SK-N-SH (cell line): ENCODE results near the gene MGRN1. TPM values are rescaled to one million over a fixed set of nuclear protein-coding genes. Genes with fewer than 3 reads are reported as not detected.

ENCODE experiments used
- CTCF ChIA-PET: fragments of 300-600, 350-600 bp; formaldehyde crosslinking; extraction: SDS; loops from one replicate; lab custom pipeline; 2021; lab: Yijun Ruan, JAX
- POLR2A ChIA-PET: fragments of 350-600 bp; sonication (Branson Sonifier 250); formaldehyde crosslinking; extraction: SDS; loops from one replicate; lab custom pipeline; 2020; ENCODE audit warnings: antibody characterized with exemption, inconsistent platforms; lab: Yijun Ruan, JAX
- DNase-seq: peaks from one replicate; pipeline ENCODE4 v3.0.0; 2012
- H2AFZ ChIP-seq: fragments of 200-600 bp; sonication (generic); 2 replicates; pipeline ENCODE4 v1.8.1; 2016; ENCODE audit warnings: antibody characterized with exemption, mild to moderate bottlenecking, low read depth
- H3F3A ChIP-seq: fragments of 200-600 bp; sonication (generic); replicated peaks from 2 replicates; pipeline ENCODE3; 2016; ENCODE audit warnings: antibody characterized with exemption, mild to moderate bottlenecking; ENCODE audit not compliant: insufficient read depth
- H3K27ac ChIP-seq, 2 experiments: fragments of 200-500 bp in 1 of 2; fragments of 200-600 bp in 1 of 2; sonication (Bioruptor generic) in 1 of 2; sonication (generic), shearing (Covaris generic) in 1 of 2; 2 replicates each; pipeline versions ENCODE4 v1.5.1 to v1.6.1; 2014 to 2016; ENCODE audit warnings: low read depth in 2 of 2, inconsistent platforms in 1 of 2, low read length in 1 of 2, mild to moderate bottlenecking in 1 of 2, mixed read lengths in 1 of 2
- H3K27me3 ChIP-seq: fragments of 200-600 bp; sonication (generic), shearing (Covaris generic); 2 replicates; pipeline ENCODE4 v1.6.1; 2016; ENCODE audit warnings: mixed run types; ENCODE audit not compliant: insufficient read depth
- H3K36me3 ChIP-seq, 2 experiments: fragments of 200-500 bp in 1 of 2; fragments of 200-600 bp in 1 of 2; sonication (Bioruptor generic) in 1 of 2; sonication (generic) in 1 of 2; replicated peaks in 1 of 2; 2 replicates each; pipeline versions ENCODE3 to v1.5.1; 2014 to 2016; ENCODE audit warnings: low read length in 1 of 2, mild to moderate bottlenecking in 1 of 2; ENCODE audit not compliant: insufficient read depth in 2 of 2, control insufficient read depth in 1 of 2
- H3K4me1 ChIP-seq, 2 experiments: fragments of 200-500 bp in 1 of 2; fragments of 200-600 bp in 1 of 2; sonication (Bioruptor generic) in 1 of 2; sonication (generic), shearing (Covaris generic) in 1 of 2; 2 replicates each; pipeline versions ENCODE4 v1.5.1 to v1.6.1; 2014 to 2016; ENCODE audit warnings: low read depth in 1 of 2, low read length in 1 of 2, mixed run types in 1 of 2; ENCODE audit not compliant: insufficient read depth in 2 of 2, control insufficient read depth in 1 of 2
- H3K4me2 ChIP-seq: fragments of 200-600 bp; sonication (generic), shearing (Covaris generic); 2 replicates; pipeline ENCODE4 v1.6.1; 2017; ENCODE audit warnings: mixed run types
- H3K4me3 ChIP-seq, 2 experiments: fragments of 200-500 bp in 1 of 2; fragments of 200-600 bp in 1 of 2; sonication (Bioruptor generic) in 1 of 2; sonication (generic), shearing (Covaris generic) in 1 of 2; 2 replicates each; pipeline versions ENCODE4 v1.5.1 to v1.8.1; 2014 to 2016; ENCODE audit warnings: low read depth in 2 of 2, inconsistent platforms in 1 of 2, low read length in 1 of 2, mild to moderate bottlenecking in 1 of 2, mixed read lengths in 1 of 2, moderate library complexity in 1 of 2
- H3K79me2 ChIP-seq: fragments of 200-600 bp; sonication (generic); 2 replicates; pipeline ENCODE4 v1.8.1; 2017; ENCODE audit warnings: mild to moderate bottlenecking; ENCODE audit not compliant: insufficient read depth
- H3K9ac ChIP-seq: fragments of 200-600 bp; sonication (generic); 2 replicates; pipeline ENCODE4 v1.6.1; 2017; ENCODE audit warnings: mixed run types
- H3K9me2 ChIP-seq: fragments of 200-600 bp; sonication (generic); 2 replicates; pipeline ENCODE4 v1.6.1; 2017; ENCODE audit warnings: mixed run types
- H3K9me3 ChIP-seq: fragments of 200-600 bp; sonication (generic); 2 replicates; pipeline ENCODE4 v1.6.1; 2017; ENCODE audit warnings: mixed run types, mild to moderate bottlenecking, moderate library complexity
- H4K20me1 ChIP-seq: fragments of 200-600 bp; sonication (generic); 2 replicates; pipeline ENCODE4 v1.6.1; 2017; ENCODE audit warnings: mild to moderate bottlenecking, mixed run types; ENCODE audit not compliant: insufficient read depth
- CHD2 ChIP-seq: fragments of 150-350 bp; IDR thresholded peaks from 2 replicates; pipeline ENCODE4 v1.6.1; 2018; ENCODE audit warnings: low read length; ENCODE audit not compliant: partially characterized antibody
- ELF1 ChIP-seq: IDR thresholded peaks from 2 replicates; pipeline ENCODE4 v1.4.0; 2012
- EZH2phosphoT487 ChIP-seq: fragments of 200-600 bp; sonication (generic); IDR thresholded peaks from 2 replicates; pipeline ENCODE4 v1.6.1; 2017; ENCODE audit warnings: low read depth, mixed run types, mild to moderate bottlenecking, antibody characterized with exemption, moderate library complexity, borderline replicate concordance
- FOXJ3 ChIP-seq: sonication (generic); formaldehyde crosslinking; IDR thresholded peaks from 2 replicates; pipeline ENCODE4 v1.5.1; 2020; ENCODE audit warnings: mild to moderate bottlenecking, missing genetic modification reagents
- FOXM1 ChIP-seq: IDR thresholded peaks from 2 replicates; pipeline ENCODE4 v1.4.0; 2012; ENCODE audit warnings: low read depth, mild to moderate bottlenecking
- GABPA ChIP-seq: IDR thresholded peaks from 2 replicates; pipeline ENCODE4 v1.4.0; 2012; ENCODE audit warnings: low read depth, mild to moderate bottlenecking
- GATA2 ChIP-seq: sonication (generic); formaldehyde crosslinking; IDR thresholded peaks from 2 replicates; pipeline ENCODE4 v1.5.0; 2020; ENCODE audit warnings: mild to moderate bottlenecking, missing genetic modification reagents
- JUND ChIP-seq: IDR thresholded peaks from 2 replicates; pipeline ENCODE4 v1.4.0; 2012
- MEF2A ChIP-seq: IDR thresholded peaks from 2 replicates; pipeline ENCODE4 v1.4.0; 2012; ENCODE audit warnings: low read depth, borderline replicate concordance
- MXI1 ChIP-seq: IDR thresholded peaks from 2 replicates; pipeline ENCODE4 v1.6.1; 2012; ENCODE audit warnings: mild to moderate bottlenecking, low read depth, low read length, improper control_type of control experiment
- NRF1 ChIP-seq: IDR thresholded peaks from 2 replicates; pipeline ENCODE4 v1.6.1; 2012; ENCODE audit warnings: low read depth, mild to moderate bottlenecking, low read length
- RAD21 ChIP-seq: IDR thresholded peaks from 2 replicates; pipeline ENCODE4 v1.6.1; 2012; ENCODE audit warnings: mild to moderate bottlenecking, low read length
- RCOR1 ChIP-seq: fragments of 150-350 bp; IDR thresholded peaks from 2 replicates; pipeline ENCODE4 v1.6.1; 2017; ENCODE audit warnings: antibody characterized with exemption, low read length
- RXRA ChIP-seq: IDR thresholded peaks from 2 replicates; pipeline ENCODE4 v1.4.0; 2012; ENCODE audit warnings: low read depth, mild to moderate bottlenecking, borderline replicate concordance
- SIN3A ChIP-seq: IDR thresholded peaks from 2 replicates; pipeline ENCODE4 v1.6.1; 2012; ENCODE audit warnings: low read depth, mild to moderate bottlenecking, low read length, moderate library complexity, borderline replicate concordance
- SMC3 ChIP-seq: IDR thresholded peaks from 2 replicates; pipeline ENCODE4 v1.6.1; 2012; ENCODE audit warnings: low read depth, low read length, improper control_type of control experiment
- TEAD4 ChIP-seq: IDR thresholded peaks from 2 replicates; pipeline ENCODE4 v1.4.0; 2012; ENCODE audit warnings: mild to moderate bottlenecking, borderline replicate concordance; ENCODE audit not compliant: insufficient read depth
- YY1 ChIP-seq: IDR thresholded peaks from 2 replicates; pipeline ENCODE4 v1.4.0; 2012; ENCODE audit warnings: low read depth, mild to moderate bottlenecking
- WGBS: methylation state at CpG from one replicate; pipeline ENCODE4 v1.1.6; 2017; ENCODE audit warnings: low lambda C conversion rate; 5-methylcytosine and 5-hydroxymethylcytosine counted together
- polyA plus RNA-seq, 3 experiments: library from polyadenylated mRNA; depleted of rRNA; stranded (reverse); fragments of >200 nt; gene quantifications; 2 replicates each; pipeline ENCODE4 v1.2.3, GENCODE V29; 2012
- TF ChIP-seq, protein P1 (sequence below): fragments of 150-350 bp; IDR thresholded peaks from 2 replicates; pipeline ENCODE4 v1.6.1; 2017; ENCODE audit warnings: antibody characterized with exemption, low read length, low read depth, borderline replicate concordance
- TF ChIP-seq, protein P2 (sequence below): fragments of 200-600 bp; sonication (generic); IDR thresholded peaks from 2 replicates; pipeline ENCODE4 v1.6.1; 2017; ENCODE audit warnings: antibody characterized with exemption, mild to moderate bottlenecking, moderate library complexity

MGRN1 gene
- polyA plus RNA-seq, 1 of the 3 experiments (the other 2 are of a cell fraction) = 13.3 TPM

DNA sequence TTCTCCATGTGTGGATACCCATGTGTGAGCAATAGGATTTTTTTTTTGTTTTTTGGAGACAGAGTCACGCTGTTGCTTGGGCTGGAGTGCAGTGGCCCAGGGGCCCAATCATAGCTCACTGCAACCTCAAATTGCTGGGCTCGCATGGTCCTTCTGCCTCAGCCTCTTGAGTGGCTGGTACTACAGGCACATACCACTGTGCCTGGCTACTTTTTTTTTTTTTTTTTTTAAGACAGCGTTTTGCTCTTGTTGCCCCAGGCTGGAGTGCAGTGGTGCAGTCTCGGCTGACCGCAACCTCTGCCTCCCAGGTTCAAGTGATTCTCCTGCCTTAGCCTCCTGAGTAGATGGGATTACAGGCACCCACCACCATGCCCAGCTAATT is 16.7 kb downstream of the MGRN1 start:
- Histone ChIP-seq H3K9me3 (no peaks in the 10 kb centered on the region), H4K20me1 (peaks cover 86% of the 10 kb centered on the region), H3K36me3 (no peaks in the 10 kb centered on the region), H3K27ac (no peak overlapping the region), H3K4me1 (no peaks in the 10 kb centered on the region), H3K9me2 (no peaks in the 10 kb centered on the region), H3K27me3 (no peaks in the 10 kb centered on the region), H3K9ac (no peak overlapping the region), H2AFZ (no peak overlapping the region), H3K79me2 (peaks cover 99% of the 10 kb centered on the region), H3K4me3 (no peak overlapping the region), H3K4me2 (no peak overlapping the region), H3F3A (no peaks in the 10 kb centered on the region)
- DNase-seq = no peak
- TF ChIP-seq RCOR1 = no peak
- no peak for TF ChIP-seq ELF1
- no peak for TF ChIP-seq FOXJ3 (CRISPR knock-in tag)
- TF ChIP-seq MXI1 = no peak
- TF ChIP-seq NRF1 = no peak
- TF ChIP-seq SMC3 = no peak
- TF ChIP-seq CHD2 = no peak
- CTCF ChIA-PET = interaction anchor here (1.2 to 2.1 kb wide), 2 partner anchors 9 to 17 kb away, joined by 4 to 9 read pairs; partner anchors contain the start of gene MGRN1
- WGBS = 95% methylated on average over 5 of the region's 5 CpGs
- POLR2A ChIA-PET = no interaction called here

DNA sequence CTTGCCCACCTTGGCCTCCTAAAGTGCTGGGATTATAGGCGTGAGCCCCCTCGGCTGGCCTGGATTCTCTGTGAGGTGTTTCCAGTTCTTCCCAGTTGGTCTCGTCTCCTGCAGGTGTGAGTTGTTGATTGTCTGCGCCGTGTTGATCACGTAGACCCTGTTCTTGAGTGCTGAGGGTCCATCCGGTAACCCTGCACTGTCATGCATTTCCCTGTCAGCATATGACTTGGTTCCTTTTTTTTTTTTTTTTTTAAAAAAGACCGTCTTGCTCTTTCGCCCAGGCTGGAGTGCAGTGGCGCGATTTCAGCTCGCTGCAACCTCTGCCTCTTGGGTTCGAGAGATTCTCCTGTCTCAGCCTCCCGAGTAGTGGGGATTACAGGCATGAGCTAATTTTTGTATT is 17.3 kb downstream of the MGRN1 start:
- no peak overlapping the region for H3K27ac ChIP-seq
- no peak overlapping the region for H3K4me2 ChIP-seq
- H3K79me2 ChIP-seq = peaks cover 99% of the 10 kb centered on the region
- CTCF ChIA-PET = interaction anchor here (2.1 kb wide), 1 partner anchor 17 kb away, joined by 9 read pairs; the partner anchor contains the start of gene MGRN1
- H3K9me2 ChIP-seq = no peaks in the 10 kb centered on the region
- 97% methylated on average over 14 of the region's 14 CpGs for WGBS
- H4K20me1 ChIP-seq = peaks cover 86% of the 10 kb centered on the region
- no peak overlapping the region for H3K9ac ChIP-seq
- no peaks in the 10 kb centered on the region for H3K9me3 ChIP-seq
- TF ChIP-seq RAD21 = no peak
- no peak for TF ChIP-seq MEF2A
- TF ChIP-seq FOXM1 = no peak
- no peak for TF ChIP-seq ELF1
- TF ChIP-seq JUND = no peak
- TF ChIP-seq, protein P1, sequence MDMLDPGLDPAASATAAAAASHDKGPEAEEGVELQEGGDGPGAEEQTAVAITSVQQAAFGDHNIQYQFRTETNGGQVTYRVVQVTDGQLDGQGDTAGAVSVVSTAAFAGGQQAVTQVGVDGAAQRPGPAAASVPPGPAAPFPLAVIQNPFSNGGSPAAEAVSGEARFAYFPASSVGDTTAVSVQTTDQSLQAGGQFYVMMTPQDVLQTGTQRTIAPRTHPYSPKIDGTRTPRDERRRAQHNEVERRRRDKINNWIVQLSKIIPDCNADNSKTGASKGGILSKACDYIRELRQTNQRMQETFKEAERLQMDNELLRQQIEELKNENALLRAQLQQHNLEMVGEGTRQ = no peak
- TF ChIP-seq EZH2phosphoT487 = no peak
- TF ChIP-seq GABPA = no peak
- no peak for TF ChIP-seq GATA2
- TF ChIP-seq YY1 = no peak
- no peak for TF ChIP-seq SIN3A
- TF ChIP-seq RXRA = no peak
- TF ChIP-seq, protein P2, sequence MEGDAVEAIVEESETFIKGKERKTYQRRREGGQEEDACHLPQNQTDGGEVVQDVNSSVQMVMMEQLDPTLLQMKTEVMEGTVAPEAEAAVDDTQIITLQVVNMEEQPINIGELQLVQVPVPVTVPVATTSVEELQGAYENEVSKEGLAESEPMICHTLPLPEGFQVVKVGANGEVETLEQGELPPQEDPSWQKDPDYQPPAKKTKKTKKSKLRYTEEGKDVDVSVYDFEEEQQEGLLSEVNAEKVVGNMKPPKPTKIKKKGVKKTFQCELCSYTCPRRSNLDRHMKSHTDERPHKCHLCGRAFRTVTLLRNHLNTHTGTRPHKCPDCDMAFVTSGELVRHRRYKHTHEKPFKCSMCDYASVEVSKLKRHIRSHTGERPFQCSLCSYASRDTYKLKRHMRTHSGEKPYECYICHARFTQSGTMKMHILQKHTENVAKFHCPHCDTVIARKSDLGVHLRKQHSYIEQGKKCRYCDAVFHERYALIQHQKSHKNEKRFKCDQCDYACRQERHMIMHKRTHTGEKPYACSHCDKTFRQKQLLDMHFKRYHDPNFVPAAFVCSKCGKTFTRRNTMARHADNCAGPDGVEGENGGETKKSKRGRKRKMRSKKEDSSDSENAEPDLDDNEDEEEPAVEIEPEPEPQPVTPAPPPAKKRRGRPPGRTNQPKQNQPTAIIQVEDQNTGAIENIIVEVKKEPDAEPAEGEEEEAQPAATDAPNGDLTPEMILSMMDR = no peak
- TF ChIP-seq TEAD4 = no peak
- no peak for TF ChIP-seq CHD2
- no peak for TF ChIP-seq SMC3
- no peak for TF ChIP-seq FOXJ3 (CRISPR knock-in tag)
- no peaks in the 10 kb centered on the region for H3F3A ChIP-seq
- H3K4me1 ChIP-seq = no peaks in the 10 kb centered on the region
- H3K27me3 ChIP-seq = no peaks in the 10 kb centered on the region
- H3K4me3 ChIP-seq = no peak overlapping the region
- H3K36me3 ChIP-seq = no peaks in the 10 kb centered on the region
- H2AFZ ChIP-seq = no peak overlapping the region
- DNase-seq = no peak
- POLR2A ChIA-PET = no interaction called here
